Left ventricle myocardium inferior (tissue), 1 donor: ENCODE results near the gene GAK. TPM values are rescaled to one million over a fixed set of nuclear protein-coding genes. Genes with fewer than 3 reads are reported as not detected.

ENCODE experiments used
- DNase-seq: peaks from one replicate; pipeline ENCODE4 v3.0.0-alpha.2; 2020
- H3K27ac ChIP-seq: fragments of 200-600 bp; replicated peaks from 2 replicates; pipeline ENCODE4 v1.8.0; 2021
- H3K27me3 ChIP-seq: fragments of 200-600 bp; 2 replicates; pipeline ENCODE4 v1.8.0; 2021; ENCODE audit warnings: low read depth
- H3K36me3 ChIP-seq: fragments of 200-600 bp; 2 replicates; pipeline ENCODE4 v1.8.0; 2021
- H3K4me1 ChIP-seq: fragments of 200-600 bp; 2 replicates; pipeline ENCODE4 v1.8.0; 2021
- H3K4me3 ChIP-seq: fragments of 200-600 bp; 2 replicates; pipeline ENCODE4 v1.8.0; 2021; ENCODE audit warnings: mild to moderate bottlenecking, moderate library complexity
- H3K9me3 ChIP-seq: fragments of 200-600 bp; replicated peaks from 2 replicates; pipeline ENCODE4 v1.8.0; 2021
- CTCF ChIP-seq: fragments of 200-600 bp; IDR thresholded peaks from 2 replicates; pipeline ENCODE4 v1.8.0; 2021; ENCODE audit warnings: antibody characterized with exemption, mild to moderate bottlenecking, borderline replicate concordance
- intact Hi-C: fragments of 100-400 bp; cut with micrococcal nuclease; formaldehyde crosslinking; loops from one replicate; pipeline ENCODE4 v1.11.0; 2022
- total RNA-seq: library from RNA; stranded (reverse); fragmentation: NEBNext Ultra II Directional; extraction: Animal tissue kit (Norgen Biotek cat#: 25700); gene quantifications from one replicate; pipeline ENCODE4 v1.2.1, GENCODE V29; 2021
- donor health status: DM: no; HTN: yes; CAD: no; lungs with severe emphysema.

GAK gene
- total RNA-seq, 1 donor from 2014 or later: 25.1 TPM

DNA sequence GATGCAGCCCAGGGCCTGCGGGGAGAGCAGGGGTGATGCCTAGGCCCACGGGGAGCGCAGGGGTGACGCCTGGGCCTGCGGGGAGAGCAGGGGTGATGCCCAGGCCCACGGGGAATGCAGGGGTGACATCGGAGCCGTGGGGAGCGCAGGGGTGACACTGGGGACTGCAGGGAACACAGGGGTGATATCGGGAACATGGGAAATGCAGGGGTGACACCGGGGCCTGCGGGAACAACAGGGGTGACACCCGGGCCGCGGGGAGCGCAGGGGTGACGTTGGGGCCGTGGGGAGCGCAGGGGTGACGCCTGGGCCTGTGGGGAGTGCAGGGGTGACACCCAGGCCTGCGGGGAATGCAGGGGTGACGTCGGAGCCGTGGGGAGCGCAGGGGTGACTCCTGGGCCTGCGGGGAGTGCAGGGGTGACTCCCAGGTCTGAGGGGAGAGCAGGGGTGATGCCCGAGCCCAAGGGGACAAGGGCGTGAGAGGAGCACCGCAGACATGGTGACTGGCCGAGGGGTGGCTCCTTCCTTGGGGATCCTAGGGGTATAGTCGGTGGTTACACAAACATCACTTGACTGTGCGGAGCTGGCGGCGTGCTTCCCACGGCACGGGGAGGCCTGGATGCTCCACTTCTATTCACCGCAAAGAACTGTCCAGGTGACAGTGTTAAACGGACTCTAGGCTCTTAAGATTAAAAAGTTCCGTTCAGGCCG is 38.0 kb downstream of the GAK start:
- Histone ChIP-seq H3K4me3 (no peak overlapping the region), H3K36me3 (peaks cover 79% of the 10 kb centered on the region), H3K27me3 (no peaks in the 10 kb centered on the region), H3K27ac (no peak overlapping the region), H3K9me3 (no peaks in the 10 kb centered on the region), H3K4me1 (no peaks in the 10 kb centered on the region)
- TF ChIP-seq CTCF: no peak
- intact Hi-C loops: no loop called here
- DNase-seq: no peak

DNA sequence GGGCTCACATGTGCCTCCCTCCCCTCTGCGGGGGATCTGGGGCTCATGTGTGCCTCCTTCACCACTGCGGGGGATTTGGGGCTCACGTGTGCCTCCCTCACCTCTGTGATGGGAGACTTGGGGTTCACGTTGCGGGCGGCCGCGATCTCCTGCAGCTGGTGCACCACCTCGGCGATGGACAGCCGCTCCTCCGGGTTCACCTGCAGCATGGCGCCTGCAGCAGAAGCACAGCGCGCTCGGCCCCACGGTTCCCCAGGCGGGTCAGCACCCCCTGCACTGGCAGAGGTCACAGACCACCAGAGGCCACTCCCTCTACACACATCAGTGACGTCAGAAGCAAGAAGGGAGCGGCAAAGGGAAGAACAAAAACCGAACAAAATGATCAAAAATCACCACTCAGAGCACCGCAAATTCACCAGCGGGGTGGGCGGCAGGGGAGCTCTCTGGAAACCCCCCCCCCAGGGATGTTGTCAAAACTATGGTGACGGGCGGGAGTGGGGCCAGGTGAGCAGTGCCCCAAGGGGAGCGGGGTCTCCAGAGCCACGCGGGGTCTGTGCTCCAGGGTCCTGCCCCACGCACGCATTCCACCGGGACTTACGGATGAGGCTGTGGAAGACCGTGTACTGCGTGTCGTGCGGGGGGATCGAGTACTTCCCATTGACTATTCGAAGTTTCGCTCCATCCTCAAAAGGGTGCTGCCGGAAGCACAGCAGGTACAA is 38.7 kb downstream of the GAK start:
- H3K27me3 ChIP-seq: no peaks in the 10 kb centered on the region
- H3K36me3 ChIP-seq: peaks cover 86% of the 10 kb centered on the region
- no peak for DNase-seq
- no peak for TF ChIP-seq CTCF
- no peak overlapping the region for H3K4me3 ChIP-seq
- no peak overlapping the region for H3K27ac ChIP-seq
- intact Hi-C loops: no loop called here
- no peaks in the 10 kb centered on the region for H3K4me1 ChIP-seq
- H3K9me3 ChIP-seq: no peaks in the 10 kb centered on the region

DNA sequence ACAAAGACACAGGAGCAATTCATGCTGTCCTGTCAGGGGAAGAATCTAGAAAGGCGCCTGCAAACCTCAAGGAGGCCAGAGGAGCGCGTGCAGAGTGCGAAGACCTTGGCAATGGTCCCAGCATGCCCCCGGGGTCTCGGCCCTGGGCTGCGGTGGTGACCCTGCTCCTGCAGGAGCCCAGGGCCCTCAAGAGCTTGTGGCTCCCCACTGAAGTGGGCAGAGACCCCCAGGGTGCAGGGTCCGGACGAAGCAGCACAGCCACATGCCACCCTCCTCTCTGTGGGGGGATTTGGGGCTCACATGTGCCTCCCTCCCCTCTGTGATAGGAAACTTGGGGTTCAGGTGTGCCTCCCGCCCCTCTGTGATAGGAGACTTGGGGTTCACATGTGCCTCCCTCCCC is 39.3 kb downstream of the GAK start:
- Histone ChIP-seq H3K9me3 (no peaks in the 10 kb centered on the region), H3K27ac (no peak overlapping the region), H3K4me3 (no peak overlapping the region), H3K27me3 (no peaks in the 10 kb centered on the region), H3K36me3 (peaks cover 88% of the 10 kb centered on the region), H3K4me1 (no peaks in the 10 kb centered on the region)
- intact Hi-C loops: no loop called here
- DNase-seq: no peak
- no peak for TF ChIP-seq CTCF

- H3K36me3 ChIP-seq: peaks cover 88% of the 10 kb centered on the region
- intact Hi-C loops: no loop called here
Observed at GRCh38 chr4:891747-892146, 40.4 kb downstream of the GAK start.

More at GRCh38 chr4:891747-892146, 40.4 kb downstream of the GAK start:
- H3K4me3 ChIP-seq: no peak overlapping the region
- H3K9me3 ChIP-seq: no peaks in the 10 kb centered on the region
- no peaks in the 10 kb centered on the region for H3K27me3 ChIP-seq
- peak; percentile 15 for TF ChIP-seq CTCF
- H3K4me1 ChIP-seq: no peaks in the 10 kb centered on the region
- H3K27ac ChIP-seq: no peak overlapping the region
- DNase-seq: no peak
